SK-N-SH treated with all-trans-retinoic acid at 6 μM for 48 hours (cell line): ENCODE measurements around the gene DPYD.

Source experiments
- ATAC-seq: fragments of 200-7000 bp; cut with Tn5 transposase; 3 replicates; pipeline ENCODE4 v1.9.1; 2020; ENCODE audit warnings: mild to moderate bottlenecking, moderate library complexity
- ARNTL ChIP-seq: fragments of 450-650 bp; formaldehyde crosslinking; IDR thresholded peaks from 2 replicates; pipeline ENCODE4 v1.5.0; 2020; ENCODE audit warnings: low read depth, mild to moderate bottlenecking, moderate library complexity, borderline replicate concordance
- BACH2 ChIP-seq: fragments of 250-450 bp; sonication (Bioruptor Pico); IDR thresholded peaks from 2 replicates; pipeline ENCODE4 v1.9.0; 2021; ENCODE audit warnings: mild to moderate bottlenecking, borderline replicate concordance
- CSDC2 ChIP-seq: fragments of 250-450 bp; sonication (Bioruptor Pico); IDR thresholded peaks from 2 replicates; pipeline ENCODE4 v1.5.0; 2020; ENCODE audit warnings: mild to moderate bottlenecking, moderate library complexity
- ESRRG ChIP-seq: fragments of 250-450 bp; sonication (Bioruptor Pico); IDR thresholded peaks from 2 replicates; pipeline ENCODE4 v1.6.1; 2021; ENCODE audit warnings: mild to moderate bottlenecking
- GLIS3 ChIP-seq: fragments of 250-450 bp; sonication (Bioruptor Pico); IDR thresholded peaks from 2 replicates; pipeline ENCODE4 v1.5.0; 2020; ENCODE audit warnings: mild to moderate bottlenecking, moderate library complexity
- ISL1 ChIP-seq: fragments of 250-450 bp; sonication (Bioruptor Pico); IDR thresholded peaks from 2 replicates; pipeline ENCODE4 v2.1.2; 2022; ENCODE audit warnings: mild to moderate bottlenecking, moderate library complexity
- OSR1 ChIP-seq: fragments of 250-450 bp; sonication (Bioruptor Pico); IDR thresholded peaks from 2 replicates; pipeline ENCODE4 v1.8.0; 2022; ENCODE audit warnings: moderate library complexity, mild to moderate bottlenecking, inconsistent platforms
- PATZ1 ChIP-seq: fragments of 250-450 bp; sonication (Bioruptor Pico); IDR thresholded peaks from 2 replicates; pipeline ENCODE4 v1.8.0; 2020; ENCODE audit warnings: mild to moderate bottlenecking, moderate library complexity, borderline replicate concordance
- POU6F1 ChIP-seq: fragments of 250-450 bp; sonication (Bioruptor Pico); IDR thresholded peaks from 2 replicates; pipeline ENCODE4 v1.8.0; 2021; ENCODE audit warnings: low read depth, mild to moderate bottlenecking, moderate library complexity, borderline replicate concordance
- PPARA ChIP-seq: fragments of 250-450 bp; sonication (Bioruptor Pico); IDR thresholded peaks from 2 replicates; pipeline ENCODE4 v1.5.0; 2020; ENCODE audit warnings: mild to moderate bottlenecking, borderline replicate concordance
- SNAI2 ChIP-seq: fragments of 250-450 bp; sonication (Bioruptor Pico); IDR thresholded peaks from 2 replicates; pipeline ENCODE4 v1.5.0; 2020; ENCODE audit warnings: mild to moderate bottlenecking, moderate library complexity
- TCF4 ChIP-seq: fragments of 250-450 bp; sonication (Bioruptor Pico); IDR thresholded peaks from 2 replicates; pipeline ENCODE4 v1.8.0; 2021; ENCODE audit warnings: mild to moderate bottlenecking, moderate library complexity, borderline replicate concordance
- TOX ChIP-seq: fragments of 250-450 bp; sonication (Bioruptor Pico); IDR thresholded peaks from 2 replicates; pipeline ENCODE4 v1.8.0; 2021; ENCODE audit warnings: mild to moderate bottlenecking, moderate library complexity, borderline replicate concordance
- ZFP3 ChIP-seq: fragments of 250-450 bp; sonication (Bioruptor Pico); IDR thresholded peaks from 2 replicates; pipeline ENCODE4 v1.5.0; 2020; ENCODE audit warnings: mild to moderate bottlenecking, moderate library complexity
- ZFP30 ChIP-seq: fragments of 450-650 bp; formaldehyde crosslinking; IDR thresholded peaks from 2 replicates; pipeline ENCODE4 v1.5.0; 2022; ENCODE audit warnings: mild to moderate bottlenecking, moderate library complexity
- ZNF70 ChIP-seq: fragments of 450-650 bp; formaldehyde crosslinking; IDR thresholded peaks from 2 replicates; pipeline ENCODE4 v1.5.0; 2020; ENCODE audit warnings: mild to moderate bottlenecking, moderate library complexity
- ZNF8 ChIP-seq: fragments of 450-650 bp; formaldehyde crosslinking; IDR thresholded peaks from 2 replicates; pipeline ENCODE4 v1.5.0; 2020; ENCODE audit warnings: mild to moderate bottlenecking, moderate library complexity
- TF ChIP-seq, protein P1 (sequence below): fragments of 250-450 bp; sonication (Bioruptor Pico); IDR thresholded peaks from 2 replicates; pipeline ENCODE4 v1.5.0; 2020; ENCODE audit warnings: mild to moderate bottlenecking, moderate library complexity
- TF ChIP-seq, protein P2 (sequence below): fragments of 250-450 bp; sonication (Bioruptor Pico); IDR thresholded peaks from 2 replicates; pipeline ENCODE4 v1.5.1; 2021; ENCODE audit warnings: mild to moderate bottlenecking, moderate library complexity
- TF ChIP-seq, protein P3 (sequence below): fragments of 250-450 bp; sonication (Bioruptor Pico); IDR thresholded peaks from 2 replicates; pipeline ENCODE4 v1.5.1; 2020; ENCODE audit warnings: low read depth, mild to moderate bottlenecking, moderate library complexity

DPYD gene

GRCh38 chr1:97144527-97144926 lies 776.3 kb downstream of the DPYD start (continued):
- TF ChIP-seq, protein P1, sequence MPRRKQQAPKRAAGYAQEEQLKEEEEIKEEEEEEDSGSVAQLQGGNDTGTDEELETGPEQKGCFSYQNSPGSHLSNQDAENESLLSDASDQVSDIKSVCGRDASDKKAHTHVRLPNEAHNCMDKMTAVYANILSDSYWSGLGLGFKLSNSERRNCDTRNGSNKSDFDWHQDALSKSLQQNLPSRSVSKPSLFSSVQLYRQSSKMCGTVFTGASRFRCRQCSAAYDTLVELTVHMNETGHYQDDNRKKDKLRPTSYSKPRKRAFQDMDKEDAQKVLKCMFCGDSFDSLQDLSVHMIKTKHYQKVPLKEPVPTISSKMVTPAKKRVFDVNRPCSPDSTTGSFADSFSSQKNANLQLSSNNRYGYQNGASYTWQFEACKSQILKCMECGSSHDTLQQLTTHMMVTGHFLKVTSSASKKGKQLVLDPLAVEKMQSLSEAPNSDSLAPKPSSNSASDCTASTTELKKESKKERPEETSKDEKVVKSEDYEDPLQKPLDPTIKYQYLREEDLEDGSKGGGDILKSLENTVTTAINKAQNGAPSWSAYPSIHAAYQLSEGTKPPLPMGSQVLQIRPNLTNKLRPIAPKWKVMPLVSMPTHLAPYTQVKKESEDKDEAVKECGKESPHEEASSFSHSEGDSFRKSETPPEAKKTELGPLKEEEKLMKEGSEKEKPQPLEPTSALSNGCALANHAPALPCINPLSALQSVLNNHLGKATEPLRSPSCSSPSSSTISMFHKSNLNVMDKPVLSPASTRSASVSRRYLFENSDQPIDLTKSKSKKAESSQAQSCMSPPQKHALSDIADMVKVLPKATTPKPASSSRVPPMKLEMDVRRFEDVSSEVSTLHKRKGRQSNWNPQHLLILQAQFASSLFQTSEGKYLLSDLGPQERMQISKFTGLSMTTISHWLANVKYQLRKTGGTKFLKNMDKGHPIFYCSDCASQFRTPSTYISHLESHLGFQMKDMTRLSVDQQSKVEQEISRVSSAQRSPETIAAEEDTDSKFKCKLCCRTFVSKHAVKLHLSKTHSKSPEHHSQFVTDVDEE, result no peak
- TF ChIP-seq TCF4 (CRISPR knock-in tag) (no peak), ZFP30 (CRISPR knock-in tag) (no peak)

DNA sequence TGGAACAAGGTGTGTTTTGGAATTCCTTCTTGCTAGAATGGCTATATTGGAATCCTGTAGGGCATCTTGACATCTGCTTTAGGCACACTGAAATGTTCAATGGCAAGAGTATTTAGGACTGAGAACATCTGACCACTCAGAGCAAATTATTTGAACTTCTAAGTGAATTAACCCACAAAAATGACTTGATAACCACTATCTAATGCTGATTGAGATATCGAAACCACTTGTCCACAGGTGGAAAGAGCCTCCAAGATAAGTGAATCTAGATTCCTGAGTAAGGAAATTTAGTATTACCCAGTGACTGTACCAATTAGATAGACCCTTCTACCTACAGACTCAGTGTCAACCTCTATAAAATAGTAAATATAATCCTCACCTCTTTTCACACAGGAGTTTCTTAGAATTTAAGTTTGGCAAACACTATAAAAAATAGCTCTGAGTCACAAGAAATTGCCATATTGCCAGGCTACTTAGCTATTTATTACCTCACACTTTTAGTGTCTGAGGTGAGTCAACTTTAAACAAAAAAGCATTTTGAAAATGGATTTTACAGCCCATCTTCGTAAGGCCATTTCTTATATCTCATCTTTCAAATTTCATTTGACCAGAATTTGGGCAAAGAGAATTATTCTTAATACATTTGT lies 777.5 kb downstream of the DPYD start:
- ATAC-seq, result no peak
- TF ChIP-seq BACH2 (no peak), ISL1 (CRISPR knock-in tag) (peak; percentile 40)

DNA sequence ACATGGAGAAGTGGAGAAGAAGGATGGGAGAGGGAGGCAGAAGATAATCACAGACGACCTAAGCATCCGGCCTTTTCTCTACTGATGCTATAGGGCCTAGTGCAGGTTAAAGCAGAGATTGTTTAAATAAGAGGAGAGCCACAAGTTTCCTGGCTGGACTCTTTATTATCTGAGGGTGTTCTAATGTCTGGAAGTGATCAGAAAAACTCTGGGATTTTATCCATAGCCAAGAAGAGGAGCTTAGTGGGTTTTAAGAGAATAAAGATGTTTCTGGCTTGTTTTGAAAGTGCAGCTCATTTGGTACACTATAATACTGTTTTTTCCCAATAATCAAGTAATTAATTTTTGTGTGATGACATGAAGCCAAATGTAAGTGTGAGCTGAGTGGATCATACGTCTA lies 780.2 kb downstream of the DPYD start:
- no peak for ATAC-seq
- TF ChIP-seq ARNTL (CRISPR knock-in tag), result no peak
- TF ChIP-seq PPARA, result no peak
- no peak for TF ChIP-seq PATZ1 (CRISPR knock-in tag)
- TF ChIP-seq ZFP3, result no peak
- TF ChIP-seq ZFP30 (CRISPR knock-in tag), result no peak
- TF ChIP-seq TOX (CRISPR knock-in tag), result no peak
- no peak for TF ChIP-seq ISL1 (CRISPR knock-in tag)
- TF ChIP-seq, all 23 proteins: peak for 0

DNA sequence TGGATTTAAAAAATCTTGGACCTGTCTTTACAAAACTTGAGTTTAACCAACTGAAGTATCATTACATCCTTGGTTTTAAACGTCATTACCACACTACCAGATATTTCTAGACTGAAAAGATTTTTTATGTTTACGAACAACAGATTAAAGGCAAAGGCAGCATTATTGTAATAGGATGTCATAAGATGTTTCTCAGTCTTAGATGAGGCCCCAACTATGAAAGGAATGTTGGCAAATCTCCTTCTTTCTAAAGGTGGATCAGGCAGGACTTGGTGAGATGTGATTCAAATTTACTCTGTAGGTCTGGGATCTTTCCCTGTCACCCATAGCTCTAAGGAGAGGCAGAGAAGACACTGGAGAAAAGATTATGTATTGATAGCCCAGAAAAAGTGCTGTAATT lies 781.3 kb downstream of the DPYD start:
- no peak for TF ChIP-seq PPARA
- no peak for TF ChIP-seq ESRRG (CRISPR knock-in tag)
- no peak for TF ChIP-seq BACH2
- peak; percentile 60; the same call in 1 of the 2 replicates for TF ChIP-seq ISL1 (CRISPR knock-in tag)

GRCh38 chr1:97138515-97139032 lies 782.3 kb downstream of the DPYD start:
- TF ChIP-seq, protein P2, sequence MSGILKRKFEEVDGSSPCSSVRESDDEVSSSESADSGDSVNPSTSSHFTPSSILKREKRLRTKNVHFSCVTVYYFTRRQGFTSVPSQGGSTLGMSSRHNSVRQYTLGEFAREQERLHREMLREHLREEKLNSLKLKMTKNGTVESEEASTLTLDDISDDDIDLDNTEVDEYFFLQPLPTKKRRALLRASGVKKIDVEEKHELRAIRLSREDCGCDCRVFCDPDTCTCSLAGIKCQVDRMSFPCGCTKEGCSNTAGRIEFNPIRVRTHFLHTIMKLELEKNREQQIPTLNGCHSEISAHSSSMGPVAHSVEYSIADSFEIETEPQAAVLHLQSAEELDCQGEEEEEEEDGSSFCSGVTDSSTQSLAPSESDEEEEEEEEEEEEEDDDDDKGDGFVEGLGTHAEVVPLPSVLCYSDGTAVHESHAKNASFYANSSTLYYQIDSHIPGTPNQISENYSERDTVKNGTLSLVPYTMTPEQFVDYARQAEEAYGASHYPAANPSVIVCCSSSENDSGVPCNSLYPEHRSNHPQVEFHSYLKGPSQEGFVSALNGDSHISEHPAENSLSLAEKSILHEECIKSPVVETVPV (CRISPR knock-in tag), result no peak
- TF ChIP-seq ZFP3, result no peak
- no peak for TF ChIP-seq ZNF70 (CRISPR knock-in tag)
- TF ChIP-seq SNAI2 (CRISPR knock-in tag), result no peak
- no peak for TF ChIP-seq ZNF8 (CRISPR knock-in tag)
- no peak for TF ChIP-seq ARNTL (CRISPR knock-in tag)
- TF ChIP-seq, protein P1, result no peak
- no peak for TF ChIP-seq TCF4 (CRISPR knock-in tag)
- no peak for TF ChIP-seq POU6F1
- no peak for TF ChIP-seq TOX (CRISPR knock-in tag)
- TF ChIP-seq CSDC2, result no peak
- no peak for TF ChIP-seq PPARA
- TF ChIP-seq, protein P3, sequence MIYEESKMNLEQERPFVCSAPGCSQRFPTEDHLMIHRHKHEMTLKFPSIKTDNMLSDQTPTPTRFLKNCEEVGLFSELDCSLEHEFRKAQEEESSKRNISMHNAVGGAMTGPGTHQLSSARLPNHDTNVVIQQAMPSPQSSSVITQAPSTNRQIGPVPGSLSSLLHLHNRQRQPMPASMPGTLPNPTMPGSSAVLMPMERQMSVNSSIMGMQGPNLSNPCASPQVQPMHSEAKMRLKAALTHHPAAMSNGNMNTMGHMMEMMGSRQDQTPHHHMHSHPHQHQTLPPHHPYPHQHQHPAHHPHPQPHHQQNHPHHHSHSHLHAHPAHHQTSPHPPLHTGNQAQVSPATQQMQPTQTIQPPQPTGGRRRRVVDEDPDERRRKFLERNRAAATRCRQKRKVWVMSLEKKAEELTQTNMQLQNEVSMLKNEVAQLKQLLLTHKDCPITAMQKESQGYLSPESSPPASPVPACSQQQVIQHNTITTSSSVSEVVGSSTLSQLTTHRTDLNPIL (CRISPR knock-in tag), result no peak
- no peak for TF ChIP-seq GLIS3 (CRISPR knock-in tag)
- no peak for TF ChIP-seq BACH2
- no peak for TF ChIP-seq OSR1 (CRISPR knock-in tag)
- peak; percentile 12 for ATAC-seq

More for the DNA sequence above, 781.3 kb downstream of the DPYD start:
- ATAC-seq, result peak; percentile 38
